HG02642 (cell line): ENCODE measurements around the gene PRDM16.

Experiments
- ATAC-seq: cut with Tn5 transposase; IDR thresholded peaks from one replicate; pipeline ENCODE4 v1.9.1; 2021; ENCODE audit warnings: mild to moderate bottlenecking; ENCODE audit not compliant: unreplicated experiment, poor library complexity

The PRDM16 gene

DNA sequence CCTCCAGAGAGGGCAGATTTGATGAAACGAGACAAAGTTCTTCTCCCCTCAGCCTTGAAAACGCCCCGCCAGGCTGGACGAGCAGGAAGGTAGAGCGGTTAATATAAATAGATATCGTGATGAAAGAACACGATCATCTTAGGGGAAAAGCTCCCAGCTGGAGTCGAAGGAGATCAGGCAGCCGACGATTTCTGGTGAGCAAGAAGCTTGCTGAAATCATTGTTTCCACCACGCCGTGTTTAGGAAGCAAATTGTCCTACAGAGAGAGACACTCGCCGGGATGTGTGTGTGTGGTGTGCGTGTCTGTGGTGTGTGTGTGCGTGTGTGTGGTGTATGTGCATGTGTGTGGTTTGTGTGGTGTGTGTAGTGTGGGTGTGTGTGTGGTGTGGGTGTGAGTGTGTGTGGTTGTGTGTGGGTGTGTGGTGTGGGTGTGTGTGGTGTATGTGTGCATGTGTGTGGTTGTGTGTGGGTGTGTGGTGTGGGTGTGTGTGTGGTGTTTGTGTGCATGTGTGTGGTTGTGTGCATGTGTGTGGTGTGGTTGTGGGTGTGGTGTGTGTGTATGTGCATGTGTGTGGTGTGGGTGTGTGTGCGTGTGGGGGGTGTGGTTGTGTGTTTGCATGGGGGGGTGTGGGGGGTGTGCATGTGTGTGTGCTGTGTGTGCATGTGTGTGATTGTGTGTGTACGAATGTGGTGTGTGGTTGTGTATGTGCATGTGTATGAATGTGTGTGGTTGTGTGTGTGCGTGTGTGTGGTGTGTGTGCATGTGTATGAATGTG lies 340.6 kb downstream of the PRDM16 start:
- no peak for ATAC-seq

DNA sequence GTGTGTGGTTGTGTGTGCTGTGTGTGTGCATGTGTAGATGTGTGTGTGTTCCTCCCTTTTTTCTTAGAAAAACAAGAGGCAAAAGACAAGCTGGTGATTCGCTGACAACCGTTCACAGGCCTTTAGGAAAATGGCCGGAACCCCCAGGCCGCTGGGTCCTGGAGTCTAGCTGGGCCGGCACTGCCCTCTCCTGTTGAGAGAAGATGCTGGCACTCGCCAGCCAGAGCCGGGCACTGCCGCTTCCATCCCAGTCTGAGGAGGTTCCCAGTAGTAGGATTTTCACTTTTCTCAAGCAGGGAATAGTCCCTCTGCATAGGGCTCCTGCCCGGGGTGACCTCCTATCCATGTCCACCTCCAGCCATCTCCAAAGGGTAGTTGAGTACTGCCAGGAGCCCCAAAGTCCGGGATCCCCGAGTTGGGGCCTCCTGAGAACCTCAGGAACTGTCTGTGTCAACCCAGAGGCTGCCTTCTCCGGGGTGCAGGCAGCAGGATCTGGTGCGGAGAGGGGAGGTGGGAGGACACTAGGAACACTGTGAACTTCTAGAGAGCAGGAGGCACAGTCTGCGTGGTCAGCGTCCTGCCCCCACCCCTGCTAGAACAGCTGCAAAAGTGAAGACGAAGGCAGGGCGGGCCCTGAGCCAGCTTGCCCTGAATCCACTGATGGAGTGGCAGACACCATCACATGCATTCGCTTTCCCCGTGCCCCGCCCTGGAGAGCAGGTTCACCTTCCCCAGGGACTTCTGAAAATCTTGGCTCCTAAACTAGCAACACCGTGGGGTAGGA lies 341.3 kb downstream of the PRDM16 start:
- no peak for ATAC-seq

DNA sequence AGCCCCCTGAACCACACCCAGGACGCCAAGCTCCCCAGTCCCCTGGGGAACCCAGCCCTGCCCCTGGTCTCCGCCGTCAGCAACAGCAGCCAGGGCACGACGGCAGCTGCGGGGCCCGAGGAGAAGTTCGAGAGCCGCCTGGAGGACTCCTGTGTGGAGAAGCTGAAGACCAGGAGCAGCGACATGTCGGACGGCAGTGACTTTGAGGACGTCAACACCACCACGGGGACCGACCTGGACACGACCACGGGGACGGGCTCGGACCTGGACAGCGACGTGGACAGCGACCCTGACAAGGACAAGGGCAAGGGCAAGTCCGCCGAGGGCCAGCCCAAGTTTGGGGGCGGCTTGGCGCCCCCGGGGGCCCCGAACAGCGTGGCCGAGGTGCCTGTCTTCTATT lies 342.8 kb downstream of the PRDM16 start:
- ATAC-seq, result no peak

DNA sequence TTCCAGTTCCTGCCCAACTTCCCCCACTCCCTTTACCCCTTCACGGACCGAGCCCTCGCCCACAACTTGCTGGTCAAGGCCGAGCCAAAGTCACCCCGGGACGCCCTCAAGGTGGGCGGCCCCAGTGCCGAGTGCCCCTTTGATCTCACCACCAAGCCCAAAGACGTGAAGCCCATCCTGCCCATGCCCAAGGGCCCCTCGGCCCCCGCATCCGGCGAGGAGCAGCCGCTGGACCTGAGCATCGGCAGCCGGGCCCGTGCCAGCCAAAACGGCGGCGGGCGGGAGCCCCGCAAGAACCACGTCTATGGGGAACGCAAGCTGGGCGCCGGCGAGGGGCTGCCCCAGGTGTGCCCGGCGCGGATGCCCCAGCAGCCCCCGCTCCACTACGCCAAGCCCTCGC lies 343.4 kb downstream of the PRDM16 start:
- ATAC-seq, result no peak

DNA sequence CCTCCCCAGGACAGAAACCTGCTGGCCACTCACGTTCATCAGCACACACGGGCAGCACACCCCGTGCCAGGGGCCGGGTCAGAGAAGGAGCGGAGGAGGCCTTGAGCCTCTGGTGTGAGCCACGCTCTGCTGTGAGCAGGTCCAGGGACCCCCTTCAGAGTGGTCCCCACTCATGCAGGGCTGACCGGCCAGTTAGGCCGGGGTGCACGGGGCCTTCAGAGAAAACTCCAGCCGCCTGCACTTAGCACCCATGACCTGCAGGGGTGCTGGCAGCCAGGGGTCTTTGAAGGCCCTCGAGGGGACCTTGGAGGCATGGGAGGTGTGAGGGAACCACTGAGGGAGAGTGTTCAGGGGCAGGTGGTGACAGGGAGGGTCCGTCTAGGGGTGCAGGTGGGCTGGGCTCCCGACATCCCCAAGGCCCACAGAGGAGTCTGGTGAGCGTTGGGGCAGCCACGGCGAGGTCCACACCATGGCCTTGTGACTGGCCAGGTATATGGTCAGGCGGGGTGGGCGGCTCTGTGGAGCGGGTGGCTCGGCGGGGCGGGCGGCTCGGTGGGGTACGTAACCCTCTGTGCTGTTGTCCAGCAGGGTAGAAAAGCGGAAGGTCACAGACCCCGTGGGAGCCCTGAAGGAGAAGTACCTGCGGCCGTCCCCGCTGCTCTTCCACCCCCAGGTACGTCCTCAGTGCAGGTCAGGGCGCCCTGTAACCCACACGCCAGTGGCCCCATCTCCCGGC lies 345.1 kb downstream of the PRDM16 start:
- no peak for ATAC-seq

DNA sequence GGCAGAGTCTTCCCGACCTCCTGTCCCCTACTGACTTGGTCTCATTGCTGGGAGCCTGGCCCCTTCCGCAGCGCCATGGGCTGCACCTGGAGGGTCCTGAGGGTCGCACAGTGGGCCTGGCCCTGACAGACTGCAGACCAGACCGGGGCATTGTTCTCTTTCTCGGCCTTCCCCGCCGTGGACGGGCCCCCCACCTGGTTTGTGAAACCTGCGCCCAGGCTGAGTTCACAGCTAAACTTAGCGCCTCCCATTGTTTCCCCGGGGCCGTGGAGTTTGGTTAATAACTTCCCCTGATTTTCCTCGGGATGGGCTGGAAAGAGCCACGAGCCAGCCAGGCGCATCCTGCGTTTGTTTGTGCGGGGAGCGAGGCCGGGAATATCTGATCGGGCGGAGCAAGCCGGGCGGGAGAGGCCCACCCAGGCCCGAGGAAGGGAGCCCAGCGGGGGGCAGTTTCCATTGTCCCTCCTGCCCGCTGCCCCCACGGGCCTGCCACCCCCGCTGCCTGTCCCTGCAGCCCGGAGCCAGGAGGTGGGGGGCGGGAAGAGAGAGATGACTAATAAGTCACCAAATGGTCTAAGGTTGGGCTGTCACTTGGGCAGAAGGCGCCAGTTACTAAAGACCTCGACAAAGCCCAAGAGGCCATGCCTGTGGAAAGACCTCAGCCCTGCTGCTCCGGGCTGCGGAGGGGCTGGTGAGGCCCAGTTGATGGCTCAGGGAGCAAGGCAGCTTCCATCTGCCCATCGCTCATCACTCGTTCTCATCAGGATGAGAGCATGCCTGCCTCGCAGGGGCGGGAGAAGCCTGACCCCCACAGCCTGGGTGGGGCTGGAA lies 346.5 kb downstream of the PRDM16 start:
- no peak for ATAC-seq

DNA sequence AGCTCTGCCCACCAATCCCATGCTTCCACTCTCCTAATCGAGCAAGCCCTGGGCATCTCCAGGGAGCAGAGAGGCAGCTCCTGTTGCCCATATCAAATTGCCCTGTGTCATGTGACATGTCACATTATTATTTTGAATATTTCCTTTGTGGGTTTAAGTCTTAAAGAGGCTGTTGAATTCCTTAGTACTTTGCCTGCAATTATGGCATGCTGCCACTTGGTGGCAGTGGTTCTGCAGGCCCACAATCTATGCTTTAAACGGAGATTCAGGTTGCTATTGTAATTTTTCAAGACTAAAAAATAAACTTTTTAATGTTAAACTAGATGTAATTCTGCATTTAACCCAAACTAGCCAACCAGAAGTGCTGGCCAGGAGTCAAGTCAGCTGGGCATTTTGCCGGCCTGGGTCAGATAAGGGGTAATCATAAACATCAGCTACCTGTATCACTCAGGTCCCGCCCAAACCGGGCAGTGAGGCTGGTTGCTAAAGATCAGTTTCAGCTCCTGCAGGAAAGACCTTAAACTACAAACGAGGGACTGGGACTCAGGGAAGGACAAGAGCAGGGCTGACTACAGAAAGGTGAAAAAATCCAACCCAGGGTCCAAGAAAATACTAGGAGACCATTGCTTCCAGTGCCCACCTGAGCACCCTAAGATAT lies 348.2 kb downstream of the PRDM16 start:
- ATAC-seq, result no peak

DNA sequence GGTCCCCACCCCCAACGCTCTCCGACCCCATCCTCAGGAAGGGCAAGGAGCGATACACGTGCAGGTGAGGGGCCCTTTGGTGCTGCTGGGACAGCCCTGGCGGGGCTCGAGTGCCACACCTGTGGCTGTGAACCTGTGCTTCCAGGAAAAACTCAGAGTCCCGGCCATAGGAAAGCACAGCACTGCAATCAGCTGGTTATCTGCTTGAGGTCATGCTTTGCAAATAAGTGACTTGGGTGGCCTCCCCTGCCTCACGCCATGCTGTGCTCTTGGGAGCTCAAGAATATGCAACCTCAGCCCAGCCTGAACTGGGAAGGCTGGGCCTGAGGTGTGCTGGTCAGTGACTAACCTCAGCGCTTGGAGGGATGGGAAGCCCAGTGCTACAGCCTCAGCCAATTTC lies 348.9 kb downstream of the PRDM16 start:
- no peak for ATAC-seq

DNA sequence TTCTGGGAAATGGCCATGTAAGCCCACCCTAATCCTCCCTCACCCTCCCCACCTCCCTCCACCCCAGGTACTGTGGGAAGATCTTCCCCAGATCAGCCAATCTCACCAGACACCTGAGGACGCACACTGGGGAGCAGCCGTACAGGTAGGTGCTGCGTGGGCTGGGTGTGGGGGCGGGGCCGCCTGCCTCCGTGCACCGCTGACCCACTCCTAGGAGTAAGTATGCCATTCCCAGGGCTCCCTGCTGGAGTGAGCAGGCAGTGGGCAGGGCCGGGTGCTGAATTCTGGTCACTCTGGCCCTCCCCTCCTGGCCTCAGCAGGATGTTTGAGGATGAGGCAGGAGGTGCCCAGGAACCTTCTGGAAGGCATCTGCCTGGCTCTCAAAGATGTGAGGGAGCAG lies 349.6 kb downstream of the PRDM16 start:
- no peak for ATAC-seq

DNA sequence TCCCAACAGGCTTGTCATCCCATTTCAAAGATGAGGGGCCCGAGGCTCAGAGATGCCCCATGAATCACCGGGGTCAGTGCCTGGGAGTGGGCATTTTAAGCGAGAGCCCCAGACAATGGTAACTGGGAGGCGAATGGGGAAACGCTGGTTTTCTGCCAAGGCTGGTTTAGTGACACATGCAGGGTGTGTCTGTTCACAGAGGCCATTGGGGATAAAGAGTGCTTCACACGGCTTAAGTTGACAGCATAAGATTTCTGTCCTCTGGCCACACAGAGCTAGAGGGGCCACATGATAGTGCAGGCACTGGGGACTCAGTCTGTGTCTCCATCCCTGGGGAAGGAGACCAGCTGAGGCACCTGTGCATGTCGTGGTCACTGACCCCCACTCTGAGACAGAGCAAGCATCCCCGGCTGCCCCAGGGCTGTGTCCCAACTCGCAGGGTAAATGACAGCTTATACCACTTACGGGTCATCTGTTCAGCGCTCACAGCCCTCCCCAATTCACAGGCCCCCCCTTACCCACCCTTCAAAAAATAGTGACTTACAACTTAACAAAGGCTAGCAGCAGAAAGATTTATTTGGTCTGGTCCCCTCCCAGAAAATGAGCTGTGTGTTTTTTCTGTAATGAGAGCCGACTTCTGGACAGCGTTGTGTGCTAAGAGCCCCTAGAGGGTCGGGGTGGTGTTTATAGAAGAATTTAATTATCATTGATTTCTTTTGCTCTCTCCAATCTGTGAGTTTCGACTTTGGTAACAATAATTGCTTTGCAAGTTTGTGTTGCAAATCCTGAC lies 350.6 kb downstream of the PRDM16 start:
- no peak for ATAC-seq

DNA sequence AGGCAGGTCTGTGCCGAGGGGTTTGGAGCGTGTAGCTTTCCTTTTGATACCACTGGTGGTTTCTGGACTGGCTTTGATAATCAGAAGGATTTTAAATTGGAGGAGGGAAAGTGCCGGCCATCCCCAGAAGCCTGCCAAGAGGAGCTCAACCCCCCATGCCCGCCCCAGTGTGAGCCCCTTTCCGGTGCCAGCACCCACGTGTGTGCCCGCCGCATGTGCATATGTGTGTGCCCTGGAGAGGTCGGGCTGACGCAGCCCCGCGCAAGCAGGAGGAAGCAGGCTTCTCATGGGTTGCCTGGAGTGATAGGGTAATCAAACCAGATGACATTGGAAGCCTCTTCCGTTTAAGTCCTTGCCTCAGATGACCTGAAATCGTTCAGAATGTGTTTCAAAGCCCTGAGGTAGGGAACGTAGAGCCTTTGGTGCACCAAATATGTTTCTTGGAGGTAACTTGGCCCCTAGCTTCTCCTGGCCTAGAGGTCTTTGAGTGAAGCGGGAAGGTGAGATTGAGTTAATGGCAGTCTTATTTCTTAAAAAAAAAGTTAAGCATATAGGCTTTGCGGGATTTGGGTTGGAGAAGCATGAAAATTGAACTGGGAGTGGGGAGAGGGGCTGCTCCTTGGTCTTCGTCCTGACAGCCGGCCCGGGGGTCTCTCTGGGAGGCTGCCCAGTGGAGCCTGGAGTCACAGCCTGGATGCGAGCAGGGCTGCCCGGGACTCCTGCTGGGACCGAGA lies 351.4 kb downstream of the PRDM16 start:
- ATAC-seq, result no peak

DNA sequence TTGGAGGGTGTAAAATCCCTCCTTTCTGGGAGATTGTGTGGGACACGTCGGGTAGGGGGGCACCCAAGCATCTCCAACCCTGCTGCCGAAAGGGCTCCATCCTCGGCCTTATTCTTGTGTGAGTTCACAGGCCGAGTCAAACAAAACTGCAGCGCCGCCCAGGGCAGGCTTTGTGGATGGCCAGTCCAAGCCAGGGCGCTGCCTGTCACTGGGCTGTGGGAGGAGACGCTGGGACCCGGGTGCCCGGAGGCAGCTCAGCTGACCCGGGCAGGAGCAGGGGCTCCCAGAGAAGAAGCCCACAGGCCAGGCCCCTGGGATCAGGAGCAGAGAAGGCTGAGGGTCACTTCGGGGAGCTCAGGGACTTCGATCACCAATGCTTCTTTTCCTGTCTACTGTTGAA lies 353.6 kb downstream of the PRDM16 start:
- ATAC-seq, result no peak

DNA sequence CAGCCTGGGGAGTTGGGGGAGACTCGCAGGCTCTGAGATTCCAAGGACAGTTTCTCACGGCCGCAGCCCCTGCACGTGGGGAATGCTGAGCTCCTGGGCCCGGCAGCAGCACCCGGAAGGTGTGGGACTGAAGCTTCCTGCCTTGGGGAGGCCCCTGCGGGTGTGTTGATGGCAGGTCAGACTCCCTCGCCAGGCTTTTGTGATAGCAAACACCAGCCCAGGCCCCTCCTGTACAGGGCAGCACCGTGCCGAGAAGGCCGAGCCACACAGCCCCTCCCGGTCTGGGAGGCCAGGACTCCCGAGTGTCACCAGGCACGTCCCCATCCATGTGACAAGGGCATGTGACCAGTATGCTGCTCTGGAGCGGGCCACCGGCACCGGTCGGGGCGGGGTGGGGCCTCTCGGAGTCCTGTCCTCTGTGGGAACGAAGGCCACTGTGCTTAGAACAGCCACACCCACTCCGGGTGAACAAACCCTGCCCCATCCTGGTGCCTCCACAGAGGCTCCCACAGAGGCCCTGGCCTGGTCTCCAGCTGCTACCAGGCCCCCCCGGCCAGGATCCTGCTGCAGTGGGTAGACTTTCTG lies 354.3 kb downstream of the PRDM16 start:
- ATAC-seq, result no peak

DNA sequence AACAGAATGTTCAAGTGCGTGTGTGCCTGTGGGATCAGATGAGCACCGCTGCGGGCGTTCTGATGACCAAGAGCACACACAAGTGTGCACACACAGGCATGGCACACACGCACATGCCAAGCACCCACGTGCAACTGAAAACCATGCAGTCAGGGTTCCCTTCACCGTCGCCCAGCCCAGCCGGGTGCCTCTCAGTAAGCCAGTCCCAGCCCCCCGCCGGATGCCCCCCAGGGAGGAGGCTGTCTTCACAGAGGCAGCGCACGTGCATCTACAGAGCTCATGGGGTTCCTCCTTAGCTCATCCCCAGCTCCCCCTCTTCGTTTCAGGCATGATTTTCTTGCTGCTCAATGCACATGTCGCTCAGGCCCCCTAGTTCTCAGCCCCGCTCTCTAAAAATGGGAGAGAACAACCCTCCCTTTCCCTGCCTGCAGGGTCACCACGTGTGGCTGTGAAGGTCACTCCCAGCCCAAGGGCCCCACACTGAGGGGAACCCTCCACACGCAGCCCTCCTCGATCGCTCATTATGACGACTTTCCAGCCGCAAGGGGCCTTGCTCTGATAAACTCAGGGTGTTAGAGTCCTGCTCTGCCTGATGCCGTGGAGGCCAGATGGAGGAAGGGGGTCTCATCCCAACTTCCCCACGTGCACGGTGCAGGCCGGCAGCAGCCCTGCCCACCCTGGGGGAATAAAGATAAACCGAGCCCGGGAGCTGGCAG lies 355.1 kb downstream of the PRDM16 start:
- no peak for ATAC-seq

DNA sequence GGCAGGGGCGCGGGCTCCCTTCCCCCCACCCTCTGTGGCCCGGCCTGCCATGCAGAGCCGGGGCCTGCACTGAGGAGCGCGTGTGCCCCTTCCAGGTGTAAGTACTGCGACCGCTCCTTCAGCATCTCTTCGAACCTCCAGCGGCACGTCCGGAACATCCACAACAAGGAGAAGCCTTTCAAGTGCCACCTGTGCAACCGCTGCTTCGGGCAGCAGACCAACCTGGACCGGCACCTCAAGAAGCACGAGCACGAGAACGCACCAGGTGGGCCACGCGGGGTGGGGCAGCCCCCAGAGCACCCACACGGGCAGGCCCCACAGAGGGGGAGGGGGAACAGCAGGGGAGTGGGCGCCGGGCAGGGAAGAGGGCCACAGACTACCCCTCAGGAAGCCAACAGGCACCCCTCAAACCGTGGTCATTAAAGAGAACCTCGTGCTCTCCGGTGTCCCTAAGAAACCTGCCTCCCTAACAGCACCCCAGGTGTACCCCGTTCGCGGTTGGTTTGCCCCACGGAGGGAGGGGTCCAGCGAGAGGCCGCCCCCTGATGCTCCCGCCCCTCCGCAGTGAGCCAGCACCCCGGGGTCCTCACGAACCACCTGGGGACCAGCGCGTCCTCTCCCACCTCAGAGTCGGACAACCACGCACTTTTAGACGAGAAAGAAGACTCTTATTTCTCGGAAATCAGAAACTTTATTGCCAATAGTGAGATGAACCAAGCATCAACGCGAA lies 356.6 kb downstream of the PRDM16 start:
- ATAC-seq, result no peak

DNA sequence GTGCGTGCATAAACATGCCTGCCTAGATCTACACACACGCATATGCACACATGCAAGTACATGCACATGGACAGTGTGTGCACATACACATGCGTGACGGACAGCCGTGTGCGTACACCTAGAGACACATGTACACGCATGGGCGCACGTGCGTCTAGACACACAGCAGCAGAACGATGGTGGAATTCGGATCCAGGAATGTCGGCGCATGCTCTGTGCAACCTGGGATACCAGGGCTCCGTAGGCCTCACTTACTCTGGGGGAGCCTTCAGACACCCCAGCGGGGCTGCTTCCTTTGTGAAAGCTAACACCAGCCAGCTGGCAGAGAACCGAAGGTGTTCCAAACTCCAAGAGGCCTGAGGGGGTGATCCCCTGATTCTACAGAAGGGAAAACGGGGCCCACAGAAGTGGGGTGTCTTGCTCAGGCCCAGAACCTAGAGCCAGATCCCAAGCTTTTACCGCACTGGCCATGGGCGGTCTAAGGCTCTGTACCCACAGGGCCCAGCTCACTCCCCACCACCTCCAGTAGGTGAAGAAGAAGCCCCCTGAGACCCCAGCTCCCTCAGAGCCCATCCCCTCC lies 358.0 kb downstream of the PRDM16 start:
- no peak for ATAC-seq
